Measurements from ENCODE around the gene MASP1. TPM values are rescaled to one million over a fixed set of nuclear protein-coding genes. Genes with fewer than 3 reads are reported as not detected.

MASP1 gene
- total and polyA plus RNA-seq, 2 experiments from 2014 or later = 1.6 to 3.0 TPM

DNA sequence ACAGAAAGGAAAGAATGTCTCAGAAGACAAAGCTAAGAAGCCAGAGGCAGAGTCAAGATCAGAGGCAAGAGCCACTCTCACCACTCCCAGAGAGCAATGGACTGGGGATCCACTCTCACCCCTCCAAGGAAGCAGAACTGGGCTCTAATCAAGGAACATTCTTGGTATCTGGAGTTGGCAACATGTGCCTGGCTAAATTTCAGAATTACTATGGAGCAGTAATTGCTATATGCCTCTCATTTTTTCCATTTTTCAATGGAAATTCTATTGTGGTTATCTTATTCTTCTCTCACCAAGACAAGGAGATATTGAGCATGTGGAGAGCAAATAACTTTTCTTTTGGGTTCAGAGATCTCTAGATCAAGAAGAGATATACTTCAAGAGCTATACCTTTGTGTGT, 22.1 kb downstream of the MASP1 start:
- H3K27me3 ChIP-seq (ENCODE audit: insufficient read depth) = no peaks in the 10 kb centered on the region
- H3K4me3 ChIP-seq = no peak overlapping the region
- H3F3A ChIP-seq (replicated peaks; ENCODE audit: low read depth) = peaks cover 3% of the 10 kb centered on the region; the same call in 1 of the 2 replicates
- H2AFZ ChIP-seq = no peak overlapping the region
- H3K4me2 ChIP-seq = no peak overlapping the region
- ATAC-seq (no peak), DNase-seq (ENCODE audit: low spot score) (no peak)
- peaks cover 4% of the 10 kb centered on the region for H3K27me3 Mint-ChIP-seq (ENCODE audit: insufficient read depth, low read depth, poor library complexity)
- peaks cover 6% of the 10 kb centered on the region; the same call in 1 of the 2 replicates for H3K36me3 ChIP-seq (ENCODE audit: insufficient read depth)
- H3K79me2 ChIP-seq (replicated peaks; ENCODE audit: insufficient read depth) = no peaks in the 10 kb centered on the region
- H3K27ac ChIP-seq (ENCODE audit: low read depth) = no peak overlapping the region
- H3K27ac Mint-ChIP-seq = no peak overlapping the region
- H3K4me3 Mint-ChIP-seq = no peak overlapping the region
- peaks cover 22% of the 10 kb centered on the region for H3K9me3 Mint-ChIP-seq
- H3K36me3 Mint-ChIP-seq (ENCODE audit: low read depth) = peaks cover 17% of the 10 kb centered on the region
- peaks cover 5% of the 10 kb centered on the region for H3K4me1 ChIP-seq (ENCODE audit: insufficient read depth)
- H4K20me1 ChIP-seq (replicated peaks; ENCODE audit: insufficient read depth) = no peaks in the 10 kb centered on the region
- peaks cover 12% of the 10 kb centered on the region for H3K4me1 Mint-ChIP-seq
- peaks cover 10% of the 10 kb centered on the region; the same call in 1 of the 2 replicates for H3K9me2 ChIP-seq (ENCODE audit: insufficient read depth)
- no peak for TF ChIP-seq STAT1 (IDR thresholded peaks at IDR 0.05; ENCODE audit: unreplicated experiment)
- no peak for TF ChIP-seq ZNF331 (CRISPR knock-in tag; IDR thresholded peaks at IDR 0.05; ENCODE audit: low read depth)
- TF ChIP-seq POLR2AphosphoS5 (IDR thresholded peaks at IDR 0.05; ENCODE audit: low read depth) = no peak
- TF ChIP-seq, protein P1, sequence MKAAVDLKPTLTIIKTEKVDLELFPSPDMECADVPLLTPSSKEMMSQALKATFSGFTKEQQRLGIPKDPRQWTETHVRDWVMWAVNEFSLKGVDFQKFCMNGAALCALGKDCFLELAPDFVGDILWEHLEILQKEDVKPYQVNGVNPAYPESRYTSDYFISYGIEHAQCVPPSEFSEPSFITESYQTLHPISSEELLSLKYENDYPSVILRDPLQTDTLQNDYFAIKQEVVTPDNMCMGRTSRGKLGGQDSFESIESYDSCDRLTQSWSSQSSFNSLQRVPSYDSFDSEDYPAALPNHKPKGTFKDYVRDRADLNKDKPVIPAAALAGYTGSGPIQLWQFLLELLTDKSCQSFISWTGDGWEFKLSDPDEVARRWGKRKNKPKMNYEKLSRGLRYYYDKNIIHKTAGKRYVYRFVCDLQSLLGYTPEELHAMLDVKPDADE (IDR thresholded peaks at IDR 0.05) = no peak
- no peak for TF ChIP-seq NANOG (IDR thresholded peaks at IDR 0.05; ENCODE audit: borderline replicate concordance)
- no peak for TF ChIP-seq EZH2phosphoT487 (IDR thresholded peaks at IDR 0.05; ENCODE audit: unreplicated experiment)
- TF ChIP-seq, protein P2, sequence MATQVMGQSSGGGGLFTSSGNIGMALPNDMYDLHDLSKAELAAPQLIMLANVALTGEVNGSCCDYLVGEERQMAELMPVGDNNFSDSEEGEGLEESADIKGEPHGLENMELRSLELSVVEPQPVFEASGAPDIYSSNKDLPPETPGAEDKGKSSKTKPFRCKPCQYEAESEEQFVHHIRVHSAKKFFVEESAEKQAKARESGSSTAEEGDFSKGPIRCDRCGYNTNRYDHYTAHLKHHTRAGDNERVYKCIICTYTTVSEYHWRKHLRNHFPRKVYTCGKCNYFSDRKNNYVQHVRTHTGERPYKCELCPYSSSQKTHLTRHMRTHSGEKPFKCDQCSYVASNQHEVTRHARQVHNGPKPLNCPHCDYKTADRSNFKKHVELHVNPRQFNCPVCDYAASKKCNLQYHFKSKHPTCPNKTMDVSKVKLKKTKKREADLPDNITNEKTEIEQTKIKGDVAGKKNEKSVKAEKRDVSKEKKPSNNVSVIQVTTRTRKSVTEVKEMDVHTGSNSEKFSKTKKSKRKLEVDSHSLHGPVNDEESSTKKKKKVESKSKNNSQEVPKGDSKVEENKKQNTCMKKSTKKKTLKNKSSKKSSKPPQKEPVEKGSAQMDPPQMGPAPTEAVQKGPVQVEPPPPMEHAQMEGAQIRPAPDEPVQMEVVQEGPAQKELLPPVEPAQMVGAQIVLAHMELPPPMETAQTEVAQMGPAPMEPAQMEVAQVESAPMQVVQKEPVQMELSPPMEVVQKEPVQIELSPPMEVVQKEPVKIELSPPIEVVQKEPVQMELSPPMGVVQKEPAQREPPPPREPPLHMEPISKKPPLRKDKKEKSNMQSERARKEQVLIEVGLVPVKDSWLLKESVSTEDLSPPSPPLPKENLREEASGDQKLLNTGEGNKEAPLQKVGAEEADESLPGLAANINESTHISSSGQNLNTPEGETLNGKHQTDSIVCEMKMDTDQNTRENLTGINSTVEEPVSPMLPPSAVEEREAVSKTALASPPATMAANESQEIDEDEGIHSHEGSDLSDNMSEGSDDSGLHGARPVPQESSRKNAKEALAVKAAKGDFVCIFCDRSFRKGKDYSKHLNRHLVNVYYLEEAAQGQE (IDR thresholded peaks at IDR 0.05; ENCODE audit: unreplicated experiment) = no peak
- TF ChIP-seq, protein P3, sequence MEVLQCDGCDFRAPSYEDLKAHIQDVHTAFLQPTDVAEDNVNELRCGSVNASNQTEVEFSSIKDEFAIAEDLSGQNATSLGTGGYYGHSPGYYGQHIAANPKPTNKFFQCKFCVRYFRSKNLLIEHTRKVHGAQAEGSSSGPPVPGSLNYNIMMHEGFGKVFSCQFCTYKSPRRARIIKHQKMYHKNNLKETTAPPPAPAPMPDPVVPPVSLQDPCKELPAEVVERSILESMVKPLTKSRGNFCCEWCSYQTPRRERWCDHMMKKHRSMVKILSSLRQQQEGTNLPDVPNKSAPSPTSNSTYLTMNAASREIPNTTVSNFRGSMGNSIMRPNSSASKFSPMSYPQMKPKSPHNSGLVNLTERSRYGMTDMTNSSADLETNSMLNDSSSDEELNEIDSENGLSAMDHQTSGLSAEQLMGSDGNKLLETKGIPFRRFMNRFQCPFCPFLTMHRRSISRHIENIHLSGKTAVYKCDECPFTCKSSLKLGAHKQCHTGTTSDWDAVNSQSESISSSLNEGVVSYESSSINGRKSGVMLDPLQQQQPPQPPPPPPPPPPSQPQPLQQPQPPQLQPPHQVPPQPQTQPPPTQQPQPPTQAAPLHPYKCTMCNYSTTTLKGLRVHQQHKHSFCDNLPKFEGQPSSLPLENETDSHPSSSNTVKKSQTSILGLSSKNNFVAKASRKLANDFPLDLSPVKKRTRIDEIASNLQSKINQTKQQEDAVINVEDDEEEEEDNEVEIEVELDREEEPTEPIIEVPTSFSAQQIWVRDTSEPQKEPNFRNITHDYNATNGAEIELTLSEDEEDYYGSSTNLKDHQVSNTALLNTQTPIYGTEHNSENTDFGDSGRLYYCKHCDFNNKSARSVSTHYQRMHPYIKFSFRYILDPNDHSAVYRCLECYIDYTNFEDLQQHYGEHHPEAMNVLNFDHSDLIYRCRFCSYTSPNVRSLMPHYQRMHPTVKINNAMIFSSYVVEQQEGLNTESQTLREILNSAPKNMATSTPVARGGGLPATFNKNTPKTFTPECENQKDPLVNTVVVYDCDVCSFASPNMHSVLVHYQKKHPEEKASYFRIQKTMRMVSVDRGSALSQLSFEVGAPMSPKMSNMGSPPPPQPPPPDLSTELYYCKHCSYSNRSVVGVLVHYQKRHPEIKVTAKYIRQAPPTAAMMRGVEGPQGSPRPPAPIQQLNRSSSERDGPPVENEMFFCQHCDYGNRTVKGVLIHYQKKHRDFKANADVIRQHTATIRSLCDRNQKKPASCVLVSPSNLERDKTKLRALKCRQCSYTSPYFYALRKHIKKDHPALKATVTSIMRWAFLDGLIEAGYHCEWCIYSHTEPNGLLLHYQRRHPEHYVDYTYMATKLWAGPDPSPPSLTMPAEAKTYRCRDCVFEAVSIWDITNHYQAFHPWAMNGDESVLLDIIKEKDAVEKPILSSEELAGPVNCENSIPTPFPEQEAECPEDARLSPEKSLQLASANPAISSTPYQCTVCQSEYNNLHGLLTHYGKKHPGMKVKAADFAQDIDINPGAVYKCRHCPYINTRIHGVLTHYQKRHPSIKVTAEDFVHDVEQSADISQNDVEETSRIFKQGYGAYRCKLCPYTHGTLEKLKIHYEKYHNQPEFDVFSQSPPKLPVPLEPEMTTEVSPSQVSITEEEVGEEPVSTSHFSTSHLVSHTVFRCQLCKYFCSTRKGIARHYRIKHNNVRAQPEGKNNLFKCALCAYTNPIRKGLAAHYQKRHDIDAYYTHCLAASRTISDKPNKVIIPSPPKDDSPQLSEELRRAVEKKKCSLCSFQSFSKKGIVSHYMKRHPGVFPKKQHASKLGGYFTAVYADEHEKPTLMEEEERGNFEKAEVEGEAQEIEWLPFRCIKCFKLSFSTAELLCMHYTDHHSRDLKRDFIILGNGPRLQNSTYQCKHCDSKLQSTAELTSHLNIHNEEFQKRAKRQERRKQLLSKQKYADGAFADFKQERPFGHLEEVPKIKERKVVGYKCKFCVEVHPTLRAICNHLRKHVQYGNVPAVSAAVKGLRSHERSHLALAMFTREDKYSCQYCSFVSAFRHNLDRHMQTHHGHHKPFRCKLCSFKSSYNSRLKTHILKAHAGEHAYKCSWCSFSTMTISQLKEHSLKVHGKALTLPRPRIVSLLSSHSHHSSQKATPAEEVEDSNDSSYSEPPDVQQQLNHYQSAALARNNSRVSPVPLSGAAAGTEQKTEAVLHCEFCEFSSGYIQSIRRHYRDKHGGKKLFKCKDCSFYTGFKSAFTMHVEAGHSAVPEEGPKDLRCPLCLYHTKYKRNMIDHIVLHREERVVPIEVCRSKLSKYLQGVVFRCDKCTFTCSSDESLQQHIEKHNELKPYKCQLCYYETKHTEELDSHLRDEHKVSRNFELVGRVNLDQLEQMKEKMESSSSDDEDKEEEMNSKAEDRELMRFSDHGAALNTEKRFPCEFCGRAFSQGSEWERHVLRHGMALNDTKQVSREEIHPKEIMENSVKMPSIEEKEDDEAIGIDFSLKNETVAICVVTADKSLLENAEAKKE (CRISPR knock-in tag; IDR thresholded peaks at IDR 0.05) = no peak
- TF ChIP-seq JUNB (IDR thresholded peaks at IDR 0.05; ENCODE audit: unreplicated experiment) = no peak
- TF ChIP-seq EZH2 (IDR thresholded peaks at IDR 0.05; ENCODE audit: low read depth, unreplicated experiment) = no peak
- no peak for TF ChIP-seq ZNF114 (CRISPR knock-in tag; IDR thresholded peaks at IDR 0.05)
- no peak for TF ChIP-seq CREB1 (CRISPR knock-in tag; IDR thresholded peaks at IDR 0.05; ENCODE audit: low read depth)
- TF ChIP-seq, protein P4, sequence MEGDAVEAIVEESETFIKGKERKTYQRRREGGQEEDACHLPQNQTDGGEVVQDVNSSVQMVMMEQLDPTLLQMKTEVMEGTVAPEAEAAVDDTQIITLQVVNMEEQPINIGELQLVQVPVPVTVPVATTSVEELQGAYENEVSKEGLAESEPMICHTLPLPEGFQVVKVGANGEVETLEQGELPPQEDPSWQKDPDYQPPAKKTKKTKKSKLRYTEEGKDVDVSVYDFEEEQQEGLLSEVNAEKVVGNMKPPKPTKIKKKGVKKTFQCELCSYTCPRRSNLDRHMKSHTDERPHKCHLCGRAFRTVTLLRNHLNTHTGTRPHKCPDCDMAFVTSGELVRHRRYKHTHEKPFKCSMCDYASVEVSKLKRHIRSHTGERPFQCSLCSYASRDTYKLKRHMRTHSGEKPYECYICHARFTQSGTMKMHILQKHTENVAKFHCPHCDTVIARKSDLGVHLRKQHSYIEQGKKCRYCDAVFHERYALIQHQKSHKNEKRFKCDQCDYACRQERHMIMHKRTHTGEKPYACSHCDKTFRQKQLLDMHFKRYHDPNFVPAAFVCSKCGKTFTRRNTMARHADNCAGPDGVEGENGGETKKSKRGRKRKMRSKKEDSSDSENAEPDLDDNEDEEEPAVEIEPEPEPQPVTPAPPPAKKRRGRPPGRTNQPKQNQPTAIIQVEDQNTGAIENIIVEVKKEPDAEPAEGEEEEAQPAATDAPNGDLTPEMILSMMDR (conservative IDR thresholded peaks at IDR 0.05; ENCODE audit: low read depth in 2 of 2) = no peak
